Epithelial cell of prostate (primary cell): Measurements from ENCODE around the gene RABGAP1L.
"Not testable (repeated sequence)": the region's sequence is repeated elsewhere in the genome, so short reads cannot be mapped to it uniquely, and the experiment has no call there.

ENCODE experiments used
- DNase-seq: peaks from one replicate; pipeline ENCODE4 v3.0.0-alpha.2; 2011; ENCODE audit warnings: low read depth, low spot score
- H3K27ac ChIP-seq: fragments of 450-650 bp; 2 replicates; pipeline ENCODE4 v1.5.1; 2017; ENCODE audit warnings: mild to moderate bottlenecking

RABGAP1L gene

GRCh38 chr1:174352117-174352516, 192.8 kb downstream of the RABGAP1L start:
- no peak overlapping the region for H3K27ac ChIP-seq
- no peak for DNase-seq

GRCh38 chr1:174352883-174353608, 193.7 kb downstream of the RABGAP1L start:
- H3K27ac ChIP-seq = no peak overlapping the region
- DNase-seq = no peak

- DNase-seq = no peak
- no peak overlapping the region for H3K27ac ChIP-seq
Measured at GRCh38 chr1:174358344-174358743, 199.0 kb downstream of the RABGAP1L start.

- no peak for DNase-seq
- no peak overlapping the region for H3K27ac ChIP-seq
Measured at GRCh38 chr1:174358786-174359453, 199.6 kb downstream of the RABGAP1L start.

GRCh38 chr1:174359454-174359805, 200.1 kb downstream of the RABGAP1L start:
- H3K27ac ChIP-seq = no peak overlapping the region
- DNase-seq = no peak

GRCh38 chr1:174364996-174365736, 205.8 kb downstream of the RABGAP1L start:
- DNase-seq = no peak
- H3K27ac ChIP-seq = no peak overlapping the region

- DNase-seq = no peak
- H3K27ac ChIP-seq = no peak overlapping the region
Measured at GRCh38 chr1:174366946-174367345, 207.6 kb downstream of the RABGAP1L start.

- no peak for DNase-seq
Measured at GRCh38 chr1:174367892-174368291, 208.6 kb downstream of the RABGAP1L start.

GRCh38 chr1:174376030-174376429, 216.7 kb downstream of the RABGAP1L start:
- H3K27ac ChIP-seq = no peak overlapping the region
- no peak for DNase-seq

More at GRCh38 chr1:174367892-174368291, 208.6 kb downstream of the RABGAP1L start:
- H3K27ac ChIP-seq = no peak overlapping the region

- H3K27ac ChIP-seq = no peak overlapping the region
- DNase-seq = no peak
Measured at GRCh38 chr1:174391716-174392115, 232.4 kb downstream of the RABGAP1L start.

GRCh38 chr1:174393885-174394284, 234.6 kb downstream of the RABGAP1L start:
- no peak for DNase-seq
- no peak overlapping the region for H3K27ac ChIP-seq

- H3K27ac ChIP-seq = no peak overlapping the region
- DNase-seq = no peak
Measured at GRCh38 chr1:174397261-174397660, 237.9 kb downstream of the RABGAP1L start.

GRCh38 chr1:174398246-174398645, 238.9 kb downstream of the RABGAP1L start:
- DNase-seq = no peak
- no peak overlapping the region for H3K27ac ChIP-seq

- DNase-seq = no peak
- no peak overlapping the region for H3K27ac ChIP-seq
Measured at GRCh38 chr1:174399211-174399610, 239.9 kb downstream of the RABGAP1L start.

- DNase-seq = no peak
- no peak overlapping the region for H3K27ac ChIP-seq
Measured at GRCh38 chr1:174401075-174401474, 241.8 kb downstream of the RABGAP1L start.

- peak overlapping the region; percentile 75 for H3K27ac ChIP-seq
- DNase-seq = no peak
Measured at GRCh38 chr1:174405219-174405618, 245.9 kb downstream of the RABGAP1L start.

- peak overlapping the region; percentile 75 for H3K27ac ChIP-seq
- peak; percentile 62 for DNase-seq
Measured at GRCh38 chr1:174406421-174406820, 247.1 kb downstream of the RABGAP1L start.

- DNase-seq = no peak
- no peak overlapping the region for H3K27ac ChIP-seq
Measured at GRCh38 chr1:174407665-174408064, 248.3 kb downstream of the RABGAP1L start.

- DNase-seq = no peak
- H3K27ac ChIP-seq = no peak overlapping the region
Measured at GRCh38 chr1:174408146-174408545, 248.8 kb downstream of the RABGAP1L start.

- H3K27ac ChIP-seq, DNase-seq: not testable (repeated sequence)
Measured at GRCh38 chr1:174409801-174410200, 250.5 kb downstream of the RABGAP1L start.

- no peak for DNase-seq
- no peak overlapping the region for H3K27ac ChIP-seq
Measured at GRCh38 chr1:174413632-174414031, 254.3 kb downstream of the RABGAP1L start.
